GM04503 (cell line): Measurements from ENCODE around the gene BGN.

Experiments
- DNase-seq: peaks from one replicate; pipeline ENCODE4 v3.0.0-alpha.2; 2012; ENCODE audit warnings: low read depth

The BGN gene

DNA sequence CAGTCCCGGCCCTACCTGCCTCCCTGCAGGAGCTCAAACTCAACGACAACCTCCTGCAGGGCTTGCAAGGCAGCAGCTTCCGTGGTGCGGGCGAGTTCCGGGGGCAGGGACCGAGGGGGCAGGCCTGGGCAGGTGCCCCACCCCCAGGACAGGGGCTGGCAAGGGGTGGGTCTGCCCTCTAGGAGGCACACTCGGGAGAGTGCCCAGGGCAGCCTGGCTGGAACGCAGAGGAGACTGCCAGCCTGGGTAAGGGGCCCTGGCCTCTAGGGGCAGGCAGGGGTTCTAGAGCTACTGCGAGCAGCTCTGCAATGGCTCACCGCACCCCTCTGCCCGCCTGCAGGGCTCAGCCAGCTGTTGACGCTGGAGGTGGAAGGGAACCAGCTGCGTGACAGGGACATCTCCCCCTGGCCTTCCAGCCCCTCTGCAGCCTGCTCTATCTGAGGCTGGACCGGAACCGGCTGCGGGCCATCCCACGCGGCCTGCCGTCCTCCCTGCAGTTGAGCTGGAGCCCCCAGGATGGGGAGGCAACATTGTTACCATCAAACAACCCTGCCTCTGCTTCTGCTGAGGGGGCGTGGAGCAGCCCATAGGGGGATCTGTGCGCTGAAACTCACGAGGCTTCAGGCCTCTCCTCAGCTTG lies 12.3 kb upstream of the BGN start:
- no peak for DNase-seq

DNA sequence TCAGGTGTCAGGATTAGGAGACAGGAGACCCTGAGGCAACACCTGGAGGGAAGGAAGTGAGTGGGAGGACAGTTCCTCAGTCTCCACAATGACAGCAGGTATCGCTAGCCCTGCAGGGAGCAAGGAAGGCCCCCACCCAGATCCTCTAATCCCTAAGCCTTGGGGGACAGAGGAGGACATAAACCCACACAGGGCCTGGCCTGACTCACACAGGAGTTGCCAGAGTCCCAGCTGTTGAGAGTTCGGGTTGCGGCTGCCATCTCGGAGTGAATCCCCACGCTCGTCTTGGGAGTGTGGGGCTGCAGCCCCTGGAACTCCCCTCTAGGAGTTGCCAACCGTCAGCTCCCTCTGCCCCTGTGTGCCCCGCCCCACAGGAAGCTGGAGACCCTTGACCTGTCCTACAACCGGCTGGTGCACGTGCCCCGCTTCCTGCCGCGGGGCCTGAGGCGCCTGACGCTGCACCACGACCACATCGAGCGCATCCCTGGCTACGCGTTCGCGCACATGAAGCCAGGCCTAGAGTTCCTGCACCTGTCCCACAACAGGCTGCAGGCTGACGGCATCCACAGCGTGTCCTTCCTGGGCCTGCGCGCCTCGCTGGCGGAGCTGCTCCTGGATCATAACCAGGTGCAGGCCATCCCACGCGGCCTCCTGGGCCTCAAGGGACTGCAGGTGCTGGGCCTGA lies 9.2 kb upstream of the BGN start:
- no peak for DNase-seq

DNA sequence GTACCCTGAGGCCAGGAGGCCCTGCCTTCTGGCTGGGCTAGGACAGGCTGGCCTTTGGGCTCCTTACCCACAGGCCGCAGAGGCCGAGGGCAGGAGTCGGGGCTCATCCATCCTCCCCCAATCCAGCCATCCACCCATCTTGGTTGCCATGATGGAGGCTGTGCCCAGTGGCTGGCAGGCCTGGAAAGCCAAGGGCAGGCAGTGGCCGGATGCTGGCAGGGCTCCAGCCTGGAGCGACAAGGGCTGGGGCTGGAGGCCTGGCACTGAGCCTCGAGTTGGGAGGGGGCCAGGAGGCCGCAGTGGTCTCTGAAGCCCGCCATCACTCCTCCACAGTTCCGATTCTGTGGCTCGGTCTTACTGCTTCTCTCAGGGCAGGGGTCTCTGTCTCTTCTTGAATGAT lies 8.6 kb upstream of the BGN start:
- no peak for DNase-seq

DNA sequence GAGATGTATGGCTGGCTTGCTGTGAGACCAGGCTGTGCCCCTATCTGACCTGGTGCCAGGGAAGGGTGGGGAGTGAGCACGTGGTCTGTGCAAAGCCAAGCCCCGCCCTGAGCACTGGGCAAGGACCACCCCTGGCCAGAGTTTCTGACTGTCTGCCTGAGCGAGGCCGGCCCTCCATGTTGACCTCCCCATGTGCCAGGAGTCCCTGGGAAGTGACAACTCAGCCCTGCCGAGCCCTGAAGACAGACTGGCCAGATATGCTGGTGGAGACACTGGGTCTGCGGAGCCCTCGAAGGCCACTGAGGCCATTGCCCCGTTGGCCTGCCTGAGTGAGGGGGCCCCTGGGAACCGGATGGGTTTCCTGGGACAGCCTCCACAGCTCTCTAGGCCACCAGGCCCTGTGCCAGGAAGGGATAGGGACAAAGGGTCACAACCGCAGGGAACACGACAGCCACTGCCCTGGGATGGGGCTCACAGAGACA lies 7.1 kb upstream of the BGN start:
- no peak for DNase-seq

DNA sequence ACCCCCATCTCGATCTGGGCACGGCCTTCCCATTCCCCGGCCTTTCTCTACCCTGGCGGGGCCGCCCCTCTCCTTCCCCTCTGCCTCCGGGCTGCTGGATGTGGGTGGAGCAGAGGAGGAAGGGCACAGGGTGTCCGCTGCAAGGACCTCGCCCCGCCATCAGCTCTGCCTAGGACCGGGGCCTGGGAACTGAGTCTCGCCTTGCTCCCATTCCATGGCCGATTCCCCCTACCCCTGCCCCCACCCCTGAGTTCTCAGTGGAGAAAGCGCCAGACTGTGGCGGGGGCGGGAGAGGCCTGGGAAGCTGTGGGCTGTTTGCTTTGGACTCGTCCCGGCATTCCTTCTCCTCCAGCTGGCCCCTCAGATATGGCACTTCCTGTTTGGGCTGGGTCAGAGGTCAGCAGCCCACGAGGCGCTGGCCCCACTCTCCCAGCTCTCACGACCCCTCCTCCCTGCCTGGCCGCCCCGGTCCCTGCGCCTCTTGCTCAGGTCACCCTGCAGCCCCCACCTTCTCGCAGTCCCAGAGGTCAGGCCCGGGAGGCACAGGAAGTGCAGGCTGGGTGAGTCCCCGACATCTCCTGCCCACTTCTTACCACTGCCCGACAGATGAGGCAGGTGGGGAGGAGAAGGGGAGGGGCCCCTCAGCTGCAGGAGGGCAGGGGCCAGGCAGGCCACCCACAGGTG lies 6.4 kb upstream of the BGN start:
- DNase-seq = no peak

DNA sequence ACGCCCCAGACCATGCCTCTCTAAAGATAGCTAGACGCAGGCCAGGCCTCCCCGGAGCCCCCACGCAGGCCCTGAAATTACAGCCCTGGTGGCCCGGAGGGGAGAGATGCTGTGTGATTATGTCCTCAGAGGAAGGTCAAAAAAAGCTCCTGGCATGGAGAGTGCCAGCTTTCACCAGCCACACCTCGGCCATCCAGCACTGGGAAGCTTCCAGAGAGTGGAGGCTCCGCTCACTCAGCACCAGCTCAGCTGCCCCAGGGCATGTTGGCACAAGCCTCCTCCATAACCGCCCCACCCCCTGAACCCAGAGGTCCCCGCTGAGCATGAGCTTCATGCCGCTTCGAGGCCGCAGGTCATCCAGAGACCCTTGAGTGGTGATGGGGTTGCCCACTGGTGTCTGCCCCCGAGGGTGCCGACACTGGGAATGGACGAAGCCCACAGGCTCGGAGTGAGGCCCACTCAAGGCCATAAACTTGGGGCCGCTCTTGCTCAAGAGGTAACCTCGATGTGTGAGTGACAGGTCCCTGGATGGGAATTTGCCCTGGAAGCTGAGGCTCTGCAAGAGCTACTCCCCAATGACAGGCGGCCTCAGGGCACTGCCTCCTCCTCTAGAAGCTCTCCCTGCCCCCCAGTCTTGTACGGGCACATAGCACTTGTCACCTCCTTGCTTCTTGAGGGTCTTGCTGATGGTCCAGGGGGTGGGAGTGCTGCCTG lies 4.4 kb upstream of the BGN start:
- no peak for DNase-seq

DNA sequence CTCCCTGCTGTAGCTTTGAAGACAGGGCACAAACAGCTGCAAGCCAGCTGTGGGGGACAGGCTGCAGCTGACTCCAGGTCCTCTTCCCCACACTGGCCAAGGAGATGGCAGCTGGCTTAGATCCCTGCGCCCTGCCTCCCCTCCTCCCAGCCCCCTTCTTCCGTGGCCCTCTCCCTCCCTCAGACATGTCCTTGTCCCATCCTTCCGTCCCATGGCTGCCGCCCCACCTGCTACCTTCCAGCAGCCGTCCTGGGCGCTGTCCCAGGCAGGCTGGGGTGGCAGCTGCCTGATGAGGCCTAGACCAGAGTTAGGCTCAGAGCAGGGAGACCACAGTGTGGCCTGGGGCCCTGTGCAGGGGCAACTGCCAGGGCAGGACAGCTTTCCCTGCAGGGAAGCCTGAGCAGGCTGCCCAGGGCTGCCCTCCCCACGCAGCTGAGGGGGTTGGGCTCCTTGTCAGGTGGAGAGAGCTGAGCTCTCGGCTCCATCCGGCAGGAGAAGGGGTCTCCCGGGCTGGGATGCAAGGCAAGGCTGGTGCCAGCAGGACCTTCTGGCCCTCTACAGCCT lies 3.3 kb upstream of the BGN start:
- DNase-seq = no peak

DNA sequence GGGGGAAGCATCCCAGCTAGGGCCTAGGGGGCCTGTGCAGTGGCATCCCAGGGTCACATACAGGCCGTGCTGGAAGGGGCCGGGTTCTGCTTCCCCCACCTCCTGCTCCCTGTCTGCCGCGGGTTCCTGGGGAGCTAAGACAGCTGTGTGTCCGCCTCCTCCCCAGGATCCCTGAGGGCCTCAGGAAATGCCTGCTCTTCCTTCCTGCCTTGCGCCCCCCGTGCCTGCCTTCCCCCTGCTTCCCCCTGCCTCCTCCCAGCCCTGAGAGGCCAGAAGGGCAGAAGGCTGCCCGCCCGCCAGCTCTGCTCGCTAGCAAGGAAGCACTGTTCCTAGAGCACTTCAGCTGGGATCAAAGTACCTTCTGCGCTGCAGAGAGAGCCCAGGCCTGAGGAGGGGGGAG lies 2.9 kb upstream of the BGN start:
- DNase-seq = no peak

DNA sequence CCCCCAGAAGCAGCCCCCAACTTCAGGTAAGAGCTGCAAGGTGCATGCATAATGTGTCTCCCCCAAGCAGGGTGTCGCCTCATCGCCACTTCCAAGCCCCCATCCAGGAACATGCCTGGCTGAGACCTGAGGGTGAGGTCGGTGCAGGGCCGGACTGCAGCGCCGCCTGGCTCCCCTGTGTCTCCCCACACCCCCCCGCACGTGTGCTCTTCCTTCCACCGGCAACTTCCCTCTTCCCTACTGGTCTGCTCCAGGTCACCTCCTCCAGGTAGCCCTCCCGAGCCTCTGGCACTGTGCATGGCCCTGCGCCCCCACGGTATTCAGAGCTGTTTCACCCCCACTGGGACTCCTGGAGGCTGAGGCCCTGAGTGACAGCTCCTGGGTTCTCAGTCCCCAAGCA lies 2.2 kb upstream of the BGN start:
- DNase-seq = no peak

DNA sequence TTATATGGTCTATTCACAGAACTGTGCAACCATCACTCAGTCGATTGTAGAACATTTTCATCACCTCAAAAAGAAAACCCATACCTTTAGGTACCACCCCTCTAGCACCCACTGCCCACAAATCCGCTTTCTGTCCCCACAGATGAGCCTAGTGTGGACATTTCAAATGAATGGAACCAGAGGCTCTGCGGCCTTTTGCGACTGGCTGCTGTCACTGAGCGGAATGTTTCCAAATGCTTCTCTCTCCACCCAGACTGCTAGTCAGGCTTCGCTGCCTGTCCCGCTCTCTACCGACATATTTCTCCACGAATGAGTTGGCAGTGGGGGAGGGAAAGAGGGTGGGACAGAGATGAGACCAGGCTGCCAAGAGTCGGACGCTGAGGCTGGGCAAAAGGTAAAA lies 1.7 kb upstream of the BGN start:
- DNase-seq = no peak

DNA sequence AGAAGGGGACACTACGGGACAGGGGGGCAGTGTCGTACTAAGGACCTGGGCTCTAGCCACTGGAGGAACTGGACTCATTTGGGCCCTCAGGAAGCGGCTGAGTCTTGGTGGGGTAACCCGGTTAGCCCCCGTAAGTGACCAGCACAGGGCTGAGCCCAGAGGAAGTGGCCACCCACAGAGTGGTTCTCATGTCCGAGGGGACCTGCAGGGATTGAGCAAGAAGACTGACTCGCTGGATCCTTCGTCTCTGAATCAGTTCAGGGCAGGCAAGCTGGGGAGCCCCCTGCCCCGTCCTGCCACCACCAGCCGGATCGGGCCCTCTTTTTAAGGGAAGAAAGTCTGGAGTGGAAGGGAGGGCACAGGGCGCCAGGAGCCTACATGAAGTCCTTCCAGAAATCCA lies 719 bp upstream of the BGN start:
- no peak for DNase-seq

DNA sequence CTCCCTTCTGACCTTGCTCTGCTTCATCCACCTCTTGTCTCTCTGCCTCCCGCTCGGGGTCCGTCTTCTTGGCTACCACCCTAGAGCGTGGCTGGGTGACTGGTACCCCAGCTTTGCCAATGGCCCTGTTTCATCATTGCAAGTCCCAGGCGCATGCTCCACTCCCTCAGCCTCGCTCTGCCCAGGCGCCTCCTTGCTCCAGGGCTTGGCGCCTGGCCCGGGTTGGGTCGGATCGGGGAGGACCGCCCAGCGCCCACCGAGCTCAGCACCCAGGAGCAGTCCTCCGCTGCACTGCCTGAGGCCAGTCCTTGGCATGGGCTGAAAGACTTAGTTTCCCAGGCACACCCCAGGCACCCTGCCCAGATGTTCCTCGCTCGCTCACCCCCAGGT lies 577 bp downstream of the BGN start:
- DNase-seq = no peak

DNA sequence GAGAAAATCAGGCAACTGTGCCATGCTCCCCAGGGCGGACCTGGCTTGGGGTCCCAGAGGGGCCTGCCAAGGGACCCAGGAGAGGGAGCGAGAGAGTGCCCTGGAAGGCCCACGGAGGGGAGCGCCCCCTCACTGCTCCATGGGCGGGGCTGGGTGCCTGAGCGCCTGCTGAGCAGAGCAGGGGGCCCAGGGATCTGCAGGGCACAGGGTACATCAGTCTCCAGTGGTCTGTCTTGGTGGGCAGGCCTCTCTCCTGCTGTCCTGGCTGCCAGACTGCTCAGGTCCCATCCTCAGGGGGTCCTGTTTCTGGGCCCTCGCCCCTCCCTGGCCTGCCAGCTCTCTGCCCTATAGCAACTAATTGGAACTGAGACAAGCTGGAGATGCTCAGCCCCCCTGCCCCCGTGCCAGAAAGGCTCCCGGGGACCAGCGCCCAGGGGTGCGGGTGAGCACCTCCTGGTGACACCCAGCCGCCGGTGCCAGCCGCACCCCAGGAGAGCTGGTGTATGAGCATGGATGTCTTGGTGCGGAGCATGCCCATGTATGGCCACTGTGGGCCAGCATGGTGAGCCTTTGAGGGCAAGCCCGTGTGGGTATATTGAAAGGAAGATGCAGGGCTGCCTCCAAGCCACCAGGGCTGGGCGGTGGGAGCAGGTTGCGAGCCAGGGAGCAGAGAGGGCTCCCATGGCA lies 1.3 kb downstream of the BGN start:
- DNase-seq = no peak

DNA sequence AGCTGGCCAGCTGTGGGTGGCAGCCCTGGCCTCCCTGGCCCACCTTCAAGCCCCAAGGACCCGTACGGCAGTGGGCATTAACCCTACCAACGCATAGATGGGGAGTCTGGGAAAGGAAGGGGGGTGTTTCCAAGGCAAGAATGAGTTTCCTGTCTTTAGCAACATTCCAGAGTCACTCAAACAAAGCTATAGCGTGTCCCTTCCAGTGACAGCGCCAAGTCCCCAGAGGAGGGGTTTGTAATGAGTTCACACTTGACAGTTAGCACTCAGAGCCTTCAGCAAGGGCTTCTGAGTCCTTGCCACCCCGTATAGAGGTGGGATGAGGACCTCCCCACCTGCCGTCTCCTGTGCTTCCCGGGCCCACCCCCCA lies 1.8 kb downstream of the BGN start:
- DNase-seq = no peak

DNA sequence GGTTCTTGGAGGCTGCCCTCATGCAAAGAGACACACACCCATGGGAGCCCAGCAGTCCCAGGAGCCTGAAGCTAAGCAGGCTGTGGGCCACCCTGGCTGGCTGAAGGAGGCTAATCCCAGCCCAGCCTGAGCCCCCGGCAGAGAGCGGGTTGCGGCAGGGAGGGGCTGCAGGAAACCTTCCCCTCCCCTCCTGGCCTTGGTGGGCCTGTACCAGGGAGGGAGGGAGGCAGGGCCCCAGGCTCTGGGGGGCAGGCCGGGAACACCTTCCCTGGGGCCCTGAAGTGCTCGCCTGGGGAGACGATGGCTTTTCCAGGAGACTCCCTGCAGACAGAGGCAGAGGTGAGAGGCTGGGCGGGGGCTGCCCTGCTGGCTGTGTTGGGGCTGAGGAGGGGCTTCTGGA lies 3.7 kb downstream of the BGN start:
- no peak for DNase-seq

DNA sequence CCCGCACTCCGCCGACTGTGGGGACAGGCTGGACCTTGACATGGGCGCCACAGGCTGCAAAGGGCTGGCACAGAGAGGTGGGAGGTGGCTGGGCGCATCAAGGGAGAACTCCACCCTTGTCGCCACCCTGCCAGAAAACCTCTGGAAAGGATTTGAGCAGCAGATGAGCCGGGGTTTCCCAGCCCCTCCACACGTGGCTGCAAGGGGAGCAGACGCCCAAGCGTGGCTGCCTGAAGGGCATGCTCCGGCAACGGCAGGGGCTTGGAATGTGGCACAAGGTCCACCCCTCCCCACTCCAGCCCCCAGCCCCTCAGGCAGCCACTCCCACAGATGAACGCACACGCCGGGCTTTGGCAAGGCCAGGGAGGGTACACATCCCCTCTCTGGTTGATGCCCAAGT lies 4.6 kb downstream of the BGN start:
- no peak for DNase-seq

DNA sequence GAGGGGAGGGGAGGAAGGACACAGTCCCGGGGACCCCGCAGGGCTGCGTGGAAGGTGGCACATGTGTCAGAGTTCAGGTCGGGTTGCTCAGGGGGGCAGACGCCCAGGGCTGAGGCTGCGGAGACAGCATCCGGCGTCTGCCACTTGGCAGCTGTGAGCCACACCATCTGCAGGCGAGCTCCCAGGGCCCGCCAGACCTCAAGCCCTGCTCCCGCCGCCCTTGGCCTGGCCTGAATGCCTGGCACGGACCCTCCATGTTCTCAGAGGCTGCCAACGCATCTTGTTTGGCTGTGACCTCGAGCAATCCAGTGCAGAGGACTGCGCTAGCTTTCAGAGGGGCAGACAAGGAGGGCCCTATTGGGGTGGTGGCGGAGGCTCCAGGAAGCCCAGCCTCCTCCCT lies 5.1 kb downstream of the BGN start:
- DNase-seq = no peak

DNA sequence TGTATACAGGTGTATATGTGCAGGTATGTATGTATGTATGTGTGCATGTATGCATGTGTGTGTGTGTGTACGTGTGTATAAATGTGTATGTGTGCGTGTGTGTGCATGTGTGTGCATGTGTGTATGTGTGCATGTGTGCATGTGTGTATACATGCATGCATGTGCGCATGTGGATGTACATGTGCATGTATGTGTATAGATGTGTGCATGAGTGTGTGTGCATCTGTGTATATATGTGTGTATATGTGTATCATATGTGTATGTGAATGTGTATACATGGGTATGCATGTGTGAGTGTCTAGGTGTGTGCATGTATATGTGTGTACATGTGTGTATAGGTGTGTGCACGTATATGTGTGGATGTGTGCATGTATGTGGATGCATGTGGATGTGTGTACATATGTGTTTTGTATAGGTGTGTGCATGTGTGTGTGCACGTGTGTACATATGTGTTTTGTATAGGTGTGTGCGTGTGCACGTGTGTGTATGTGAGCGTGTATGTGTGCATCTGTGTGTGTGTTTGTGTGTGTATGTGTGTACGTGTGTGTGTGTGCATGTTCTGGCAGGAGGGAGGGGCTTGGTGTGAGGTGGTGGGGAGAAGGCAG lies 6.0 kb downstream of the BGN start:
- DNase-seq = no peak

DNA sequence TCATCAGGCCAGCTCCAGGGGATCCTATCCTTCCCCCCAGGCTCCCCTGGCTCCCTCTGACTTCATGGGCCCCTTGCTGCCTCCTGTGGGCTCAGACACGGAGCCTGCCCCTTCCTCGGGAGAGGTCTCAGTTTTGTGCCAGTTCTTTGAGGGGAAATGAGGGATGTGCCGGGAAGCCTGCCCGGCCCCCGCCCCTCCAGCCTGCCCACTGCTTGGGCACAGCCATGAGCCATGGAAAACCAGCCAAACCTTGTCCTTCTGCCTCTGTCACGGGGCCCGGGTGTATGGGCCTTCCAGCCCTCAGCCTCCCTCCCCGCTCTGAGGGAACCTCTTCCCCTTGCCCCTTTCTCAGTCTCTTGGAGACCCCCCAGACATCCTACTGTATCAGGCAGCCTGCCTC lies 6.8 kb downstream of the BGN start:
- DNase-seq = no peak

DNA sequence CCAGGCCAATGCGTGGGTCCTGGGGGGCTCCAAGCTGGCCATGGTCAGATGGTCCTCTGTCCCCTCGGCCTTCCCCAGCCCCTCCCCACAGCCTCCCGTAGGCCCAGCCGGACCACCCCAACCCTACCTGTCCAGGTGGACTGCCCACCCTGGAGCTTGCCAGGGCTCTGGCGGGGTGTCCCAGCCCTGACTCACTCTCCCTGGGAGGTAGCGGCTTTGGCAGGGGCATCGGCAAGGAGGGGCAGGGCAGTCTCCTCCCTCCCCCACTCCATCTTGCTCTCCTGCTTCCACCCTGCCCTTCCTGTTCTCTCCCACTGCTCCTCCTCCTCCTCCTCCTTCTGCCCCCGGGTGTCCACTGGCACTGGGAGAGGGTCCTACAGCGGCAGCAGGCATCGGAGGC lies 7.4 kb downstream of the BGN start:
- no peak for DNase-seq

DNA sequence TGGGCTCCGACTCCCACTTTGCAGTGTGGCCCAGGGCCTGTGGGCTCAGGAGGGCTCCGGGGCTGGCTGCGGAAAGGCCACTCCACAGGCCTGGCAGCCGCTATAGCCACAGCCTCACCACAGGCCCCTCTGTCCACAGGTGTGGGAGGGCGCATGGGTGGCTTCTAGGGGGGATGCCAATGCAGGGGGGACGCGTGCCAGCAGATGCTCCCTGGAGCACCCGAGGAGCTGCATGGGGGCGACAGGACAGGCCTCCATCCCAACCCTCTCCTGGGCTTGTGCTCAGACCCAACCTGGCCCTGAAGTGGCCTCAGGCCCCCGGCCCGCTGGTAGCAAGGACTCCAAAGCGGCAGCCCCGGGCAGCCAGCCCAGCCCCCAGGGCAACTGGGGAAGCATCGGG lies 8.0 kb downstream of the BGN start:
- no peak for DNase-seq
